Stimulated activated CD4-positive, alpha-beta T cell treated with anti-CD3 and anti-CD28 coated beads, Interleukin-12 subunit alpha, Interleukin-12 subunit beta, amount 100 ng/mL, for 48 hours (primary cell): Measurements from ENCODE around the gene GRAP.

Experiments used
- DNase-seq, 3 donors: peaks; one replicate each; pipeline ENCODE4 v3.0.0-alpha.2; 2020; ENCODE audit warnings: low read depth in 2 of 3, low spot score in 1 of 3

GRAP gene

DNA sequence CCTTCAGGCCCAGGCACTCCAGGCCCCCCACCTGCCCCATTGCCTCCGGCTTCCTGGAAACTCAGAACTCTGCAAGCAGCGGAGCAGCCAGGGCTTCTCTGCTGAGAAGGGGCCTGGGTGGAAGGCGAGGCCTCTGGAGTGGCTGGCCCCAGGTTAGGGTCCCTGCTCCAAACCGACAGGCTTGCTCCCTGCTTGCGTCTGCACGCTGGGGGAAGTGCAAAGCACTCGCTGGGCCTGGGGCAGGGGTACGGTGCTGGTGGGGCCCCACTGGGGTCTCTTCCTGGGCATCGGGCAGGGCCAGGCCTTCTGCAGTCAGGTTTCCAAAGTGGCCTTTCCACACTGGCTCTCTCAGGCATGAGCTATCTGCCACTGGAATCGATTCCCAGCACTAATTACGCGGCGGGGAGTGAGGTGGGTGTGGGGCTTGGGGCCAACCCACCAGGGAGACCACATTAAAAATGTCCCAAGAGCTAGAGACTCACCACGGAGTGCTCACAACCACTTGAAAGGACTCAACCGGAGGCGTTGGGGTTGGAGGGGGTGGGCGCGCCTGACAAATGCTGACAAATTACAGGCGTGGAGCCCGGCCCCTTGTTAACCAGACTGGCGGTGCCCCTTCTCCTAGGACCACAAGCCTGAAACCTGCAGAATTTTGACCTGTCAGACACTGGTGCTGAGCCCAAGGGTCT lies 60.1 kb downstream of the GRAP start:
- DNase-seq: no peak

DNA sequence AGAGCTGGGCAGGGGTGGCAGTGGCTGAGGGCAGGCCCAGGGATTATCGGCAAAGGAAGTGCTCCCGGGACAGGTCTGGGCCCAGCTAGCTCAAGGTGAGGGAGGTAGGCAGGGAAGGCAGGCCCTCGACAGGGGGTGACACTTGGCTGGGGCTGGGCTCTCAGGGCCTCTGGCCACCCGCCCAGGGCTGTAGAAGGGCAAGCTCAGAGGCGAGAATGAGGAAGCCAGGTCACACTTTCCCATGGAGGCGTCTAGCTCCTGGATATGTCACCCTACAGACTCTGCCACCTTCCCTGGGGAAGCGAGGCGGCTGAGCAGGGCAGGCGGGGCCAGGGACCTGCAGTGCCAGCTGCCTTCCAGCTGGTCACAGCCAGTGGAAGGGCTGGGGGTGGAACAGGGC lies 61.3 kb downstream of the GRAP start:
- DNase-seq: no peak

DNA sequence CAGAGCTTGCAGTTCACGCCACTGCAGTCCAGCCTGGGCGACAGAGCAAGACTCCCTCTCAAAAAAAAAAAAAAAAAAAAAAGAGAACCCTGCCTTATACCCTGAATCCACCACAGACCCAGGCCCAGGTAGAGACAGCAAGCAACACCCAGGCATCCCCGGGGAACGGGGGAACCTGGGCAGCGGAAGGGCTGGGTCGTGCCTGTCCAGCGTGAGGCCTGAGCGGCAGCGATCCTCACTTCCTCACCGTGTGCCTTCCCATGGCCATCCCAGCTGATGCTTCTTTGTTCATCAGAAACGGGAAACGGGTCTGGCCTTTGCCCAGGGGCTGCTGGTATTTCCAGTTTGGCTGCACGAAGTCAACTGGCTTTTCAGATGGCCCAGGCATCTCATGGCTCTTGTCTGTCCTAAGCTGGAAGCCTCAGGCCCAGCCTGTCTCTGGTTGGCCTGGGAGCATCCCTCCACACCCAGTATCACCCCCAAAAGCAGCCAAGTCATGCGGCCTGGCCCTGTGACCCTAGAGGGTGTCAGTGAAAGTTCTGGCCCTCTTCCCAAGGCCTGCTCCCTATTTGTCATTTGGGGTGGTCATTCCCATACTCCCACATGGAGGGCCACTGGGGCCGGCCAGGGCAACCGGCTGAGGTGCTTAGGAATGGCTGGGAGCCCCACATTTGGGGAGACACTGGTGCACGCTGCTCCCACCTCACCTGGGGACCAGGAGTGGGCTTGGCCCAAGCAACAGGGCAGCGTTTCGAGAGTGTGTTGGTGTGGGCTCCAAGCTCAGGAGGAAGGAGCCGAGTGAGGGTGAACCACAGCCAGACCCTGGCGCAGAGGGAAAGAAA lies 62.3 kb downstream of the GRAP start:
- no peak for DNase-seq

DNA sequence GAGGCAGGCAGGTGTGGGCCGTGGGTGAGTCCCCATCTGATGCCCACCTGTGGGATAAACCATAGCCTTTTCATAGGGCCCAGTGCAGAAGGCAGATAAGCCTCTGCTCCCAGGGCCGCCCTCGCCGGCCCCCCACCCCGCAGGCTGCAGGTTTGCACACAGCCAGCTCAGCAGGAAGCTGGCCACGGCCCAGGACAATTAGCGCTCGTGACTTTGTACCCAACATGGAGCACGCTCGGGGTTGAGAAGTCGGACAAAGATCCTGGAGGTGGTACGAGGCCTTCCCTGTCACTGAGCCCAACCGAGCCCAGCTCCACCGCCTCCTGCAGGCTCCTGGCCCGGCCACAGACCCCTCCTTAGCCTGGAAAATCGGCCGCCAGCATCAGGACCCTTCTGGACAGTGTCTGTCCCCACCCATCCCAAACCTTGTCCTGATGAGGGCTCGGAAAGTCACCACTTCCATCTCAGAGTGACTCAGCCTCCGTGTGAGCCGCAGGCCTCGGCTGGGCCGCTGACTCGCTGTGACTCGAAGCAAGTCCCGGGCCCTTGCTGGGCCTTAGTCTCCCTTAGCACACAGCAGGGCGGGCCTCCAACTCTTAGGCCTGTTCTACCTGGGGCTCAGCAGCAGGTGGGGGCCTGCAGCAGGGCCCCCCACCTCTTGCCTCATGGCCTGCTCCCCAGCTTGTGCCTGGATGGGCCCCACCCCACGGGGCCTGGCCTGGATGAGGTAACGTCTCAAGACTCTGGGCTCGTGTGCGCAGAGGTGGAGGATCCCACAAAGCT lies 64.9 kb downstream of the GRAP start:
- DNase-seq: no peak

DNA sequence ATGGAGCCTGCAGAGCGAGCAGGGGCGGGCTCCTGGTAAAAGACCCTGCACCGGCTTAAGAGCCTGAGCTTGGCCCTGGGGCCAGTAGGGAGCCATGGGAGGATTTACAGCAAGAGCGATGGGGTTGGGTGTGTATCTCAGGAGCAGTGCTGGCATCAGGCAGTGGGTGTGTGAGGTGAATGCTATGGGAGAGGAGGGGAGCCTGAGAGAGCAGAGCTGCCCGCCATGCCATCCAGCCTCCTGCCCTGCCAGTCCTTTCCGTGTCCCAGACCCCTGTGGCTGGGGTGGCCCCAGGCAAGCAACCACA lies 65.5 kb downstream of the GRAP start:
- no peak for DNase-seq

DNA sequence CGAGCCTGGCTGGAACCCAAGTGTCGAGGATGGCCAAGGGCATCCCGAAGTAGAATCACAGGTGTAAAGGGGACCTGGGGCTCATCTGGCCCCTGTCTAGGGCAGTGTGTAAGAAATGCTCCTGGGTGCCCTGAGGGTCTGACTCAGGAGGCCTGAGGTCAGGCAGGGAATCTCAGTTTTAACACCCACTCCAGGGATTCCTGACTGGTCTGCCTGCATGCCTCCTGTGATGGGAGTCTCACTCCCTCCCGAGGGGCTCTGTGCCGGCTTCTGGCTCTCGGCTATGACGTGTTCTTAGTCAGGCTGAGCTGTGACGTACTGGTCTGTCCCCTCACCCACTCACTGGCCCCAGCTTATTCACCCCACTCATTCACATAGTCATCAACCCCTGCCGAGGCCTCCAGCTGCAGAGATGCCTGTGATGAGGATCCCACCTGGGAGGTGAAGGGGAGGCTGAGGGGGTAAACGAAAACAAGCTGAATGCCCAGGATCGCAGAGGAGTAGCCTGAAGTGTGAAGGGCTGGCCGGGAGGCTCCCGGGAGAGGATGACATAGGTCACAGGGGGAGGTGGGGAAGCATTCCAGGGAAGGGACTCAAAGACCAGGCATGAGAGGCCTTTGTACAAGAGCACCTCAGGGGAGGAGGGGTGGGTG lies 65.9 kb downstream of the GRAP start:
- no peak for DNase-seq

DNA sequence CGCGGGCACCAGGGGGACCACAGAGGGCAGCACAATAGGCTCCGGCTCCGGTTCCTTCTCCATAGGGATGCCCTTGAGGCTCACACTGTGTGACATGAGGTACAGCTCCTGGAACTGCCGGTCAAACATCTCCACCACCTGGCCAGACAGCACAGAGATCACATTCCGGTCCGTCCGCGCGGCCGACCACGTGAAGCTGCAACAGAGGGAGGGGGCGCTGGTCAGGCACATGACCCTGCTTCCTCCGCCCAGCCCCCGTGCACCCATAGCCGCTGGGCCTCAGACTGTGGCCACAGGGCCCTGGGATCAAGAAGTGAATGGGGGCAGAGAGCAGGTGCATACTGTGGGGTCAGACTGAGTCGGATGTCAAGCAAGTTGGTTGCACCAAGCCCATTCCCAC lies 68.1 kb downstream of the GRAP start:
- no peak for DNase-seq

DNA sequence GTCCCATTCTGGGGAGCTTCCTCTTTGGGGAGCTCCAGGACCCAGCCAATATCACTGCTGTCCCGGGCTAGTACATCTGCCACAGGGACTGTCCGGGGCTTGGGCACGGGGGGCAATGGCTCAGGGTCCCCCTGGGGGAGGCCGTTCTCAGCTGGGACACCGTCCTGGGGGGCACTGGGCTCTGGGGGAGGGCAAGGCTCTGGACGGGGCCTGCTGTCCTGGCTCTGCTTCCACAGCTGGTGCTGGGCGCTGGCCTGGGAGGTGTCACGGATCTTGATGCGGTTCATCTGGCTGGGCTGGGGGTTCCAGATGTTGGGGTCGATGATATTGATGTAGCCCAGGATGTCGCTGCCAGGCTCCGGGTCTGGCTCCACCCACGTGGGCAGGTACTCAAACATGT lies 68.7 kb downstream of the GRAP start:
- no peak for DNase-seq

DNA sequence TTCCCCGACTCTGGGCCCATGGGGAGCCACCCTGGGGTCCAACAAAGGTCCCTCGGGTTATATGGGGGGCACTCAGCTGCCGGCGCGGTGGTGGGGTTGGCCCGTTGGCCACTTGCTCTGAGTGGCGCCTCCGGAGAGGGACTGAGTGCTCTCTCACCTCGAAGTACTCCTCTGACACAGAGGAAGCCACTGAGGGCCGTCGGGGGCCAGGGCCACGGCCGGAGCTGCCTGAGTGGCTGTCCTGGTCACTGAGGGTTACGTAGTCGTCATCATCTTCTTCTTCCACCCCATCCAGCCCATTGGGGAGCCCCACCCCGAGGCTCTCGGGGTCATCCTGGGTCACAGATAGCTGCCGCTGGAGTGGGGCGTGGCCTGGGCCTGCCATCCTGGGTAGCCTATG lies 69.1 kb downstream of the GRAP start:
- DNase-seq: no peak

DNA sequence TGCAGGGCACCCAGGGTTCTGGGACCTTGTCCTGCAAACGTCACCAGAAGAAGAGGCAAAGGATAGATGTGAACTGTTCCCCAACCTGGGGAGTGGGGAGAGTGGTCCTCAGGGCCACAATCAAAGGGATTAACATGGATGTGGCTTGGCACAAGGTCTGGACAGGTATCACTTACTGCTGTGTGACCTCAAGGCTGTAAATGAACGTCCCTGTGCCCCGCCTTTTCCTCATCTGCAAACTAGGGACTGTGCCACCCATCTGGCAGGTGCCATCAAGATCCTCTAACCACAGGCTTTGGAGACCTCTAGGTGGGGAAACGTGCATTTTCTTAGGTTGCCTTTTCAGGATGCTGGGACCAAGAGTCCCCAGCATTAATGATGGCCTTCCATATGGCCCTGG lies 69.7 kb downstream of the GRAP start:
- DNase-seq: no peak

DNA sequence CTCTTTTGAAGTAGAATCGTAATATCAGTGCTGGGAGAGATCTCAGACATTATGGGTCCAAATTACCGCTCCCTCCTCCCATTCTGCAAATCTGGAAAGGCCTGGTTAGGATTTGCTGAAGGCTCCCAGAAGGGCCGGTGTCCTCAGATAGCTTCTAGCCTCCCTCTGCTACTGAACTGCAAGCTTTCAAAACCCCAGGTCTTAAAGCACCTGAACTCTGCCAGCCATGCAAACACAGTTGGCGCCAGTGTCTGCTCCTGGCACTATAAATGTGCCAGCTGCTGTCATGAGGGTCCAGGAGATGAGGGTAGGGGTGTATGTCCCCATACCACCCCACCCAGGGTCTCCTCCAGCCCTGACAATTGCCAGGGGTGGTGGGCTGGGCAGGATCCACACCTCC lies 70.6 kb downstream of the GRAP start:
- no peak for DNase-seq

DNA sequence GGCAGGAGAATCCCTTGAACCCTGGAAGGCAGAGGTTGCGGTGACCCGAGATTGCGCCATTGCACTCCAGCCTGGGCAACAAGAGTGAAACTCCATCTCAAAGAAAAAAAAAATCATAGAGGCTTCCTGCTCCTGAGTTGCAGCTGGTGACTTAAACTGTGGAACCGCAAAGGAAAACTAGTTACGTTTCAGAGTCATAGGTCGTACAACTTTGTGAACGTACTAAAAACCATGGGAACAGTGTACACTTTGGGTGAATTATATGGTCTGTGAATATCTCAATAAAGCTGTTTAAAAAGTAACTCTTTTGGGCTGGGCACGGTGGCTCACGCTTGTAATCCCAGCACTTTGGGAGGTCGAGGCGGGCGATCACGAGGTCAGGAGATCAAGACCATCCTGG lies 71.2 kb downstream of the GRAP start:
- no peak for DNase-seq

DNA sequence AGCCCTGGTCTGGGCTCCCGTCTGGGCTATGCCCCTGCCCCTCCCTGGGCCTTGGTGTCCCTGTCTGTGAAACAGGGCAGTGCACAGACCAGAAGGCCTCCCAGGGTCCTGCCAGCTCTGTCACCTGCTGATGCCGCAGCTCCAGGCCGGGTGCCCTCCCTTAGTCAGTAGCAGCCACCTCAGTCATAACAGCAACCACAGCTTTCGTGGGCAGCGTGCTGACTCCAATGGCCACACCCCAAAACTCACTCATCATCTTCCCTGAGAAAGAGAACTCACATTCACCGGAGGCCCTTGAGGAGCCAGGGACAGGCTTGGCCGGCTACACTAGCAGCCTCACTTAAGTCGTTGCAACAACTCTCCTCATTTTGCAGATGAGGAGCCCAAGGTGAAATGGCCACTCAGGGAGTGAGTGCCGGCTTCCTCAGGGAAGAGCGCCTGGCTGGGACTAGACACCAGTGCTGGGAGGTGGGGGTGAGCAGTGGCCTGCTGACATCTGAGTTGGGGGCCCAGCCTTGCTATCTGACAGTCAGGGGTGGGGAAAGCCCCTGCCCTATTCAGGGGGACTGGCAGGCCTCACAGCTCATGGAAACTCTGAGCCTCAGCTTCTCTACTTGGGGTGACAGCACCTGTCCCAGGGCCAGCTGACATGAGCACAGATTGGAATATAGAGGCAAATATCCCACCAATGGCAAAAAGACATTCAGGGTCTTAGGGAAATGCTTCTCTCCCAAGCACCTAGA lies 72.2 kb downstream of the GRAP start:
- peak in 2 of 3 donors; percentile 20 to 42 for DNase-seq

DNA sequence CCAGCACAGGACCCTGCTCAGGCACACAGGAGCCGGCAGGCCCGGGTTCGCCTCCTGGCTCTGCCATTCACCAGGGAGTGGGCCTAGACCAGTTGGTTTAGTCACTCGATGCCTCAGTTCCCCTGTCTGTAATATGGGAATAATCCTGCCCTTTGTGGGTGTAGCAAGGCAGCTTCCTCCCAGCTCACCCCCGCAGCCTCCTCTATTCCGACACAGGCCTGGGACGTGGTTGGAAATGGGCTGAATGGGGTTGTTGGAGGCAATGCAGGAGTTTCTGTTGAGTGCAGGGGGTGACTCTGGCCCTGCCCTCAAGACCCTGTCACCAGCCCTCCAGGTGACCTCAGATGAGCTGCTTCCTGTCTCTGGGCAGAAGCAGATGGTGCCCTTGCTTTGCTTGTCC lies 75.0 kb downstream of the GRAP start:
- DNase-seq: no peak
